NCI-H226 (cell line): ENCODE data around the gene KLF3.
"Not testable (repeated sequence)": the region's sequence is repeated elsewhere in the genome, so short reads cannot be mapped to it uniquely, and the experiment has no call there.

ENCODE experiments used
- DNase-seq: peaks from one replicate; pipeline ENCODE4 v3.0.0-alpha.2; 2015

Gene KLF3

GRCh38 chr4:38663801-38664705, at the start of gene KLF3:
TSS of gene KLF3 (plus strand) at chr4:38664199. CDS start at chr4:38680626, 16,427 bp downstream.
- DNase-seq, result peak; percentile 74

GRCh38 chr4:38614231-38614630, 49.8 kb upstream of the KLF3 start:
- DNase-seq, result no peak

GRCh38 chr4:38615847-38616246, 48.2 kb upstream of the KLF3 start:
- DNase-seq, result no peak

DNA sequence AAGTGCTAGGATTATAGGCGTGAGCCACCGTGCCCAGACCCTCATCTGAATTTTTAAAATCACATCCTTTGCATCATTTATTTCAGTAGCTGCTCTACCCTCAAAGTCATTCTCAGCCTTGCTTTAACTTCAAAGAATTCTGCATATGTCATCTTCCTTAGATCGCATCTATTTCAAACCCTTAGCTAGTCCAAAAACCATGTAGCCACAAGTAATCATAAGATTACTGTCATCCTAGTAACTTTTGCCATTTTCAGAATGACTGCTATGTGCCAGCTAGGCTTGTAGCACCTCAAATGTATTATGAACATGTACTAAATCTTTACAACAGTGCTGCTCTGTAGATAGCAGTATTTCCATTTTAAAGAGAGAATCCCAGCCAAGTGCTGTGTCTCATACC, 45.5 kb upstream of the KLF3 start:
- DNase-seq, result no peak

DNA sequence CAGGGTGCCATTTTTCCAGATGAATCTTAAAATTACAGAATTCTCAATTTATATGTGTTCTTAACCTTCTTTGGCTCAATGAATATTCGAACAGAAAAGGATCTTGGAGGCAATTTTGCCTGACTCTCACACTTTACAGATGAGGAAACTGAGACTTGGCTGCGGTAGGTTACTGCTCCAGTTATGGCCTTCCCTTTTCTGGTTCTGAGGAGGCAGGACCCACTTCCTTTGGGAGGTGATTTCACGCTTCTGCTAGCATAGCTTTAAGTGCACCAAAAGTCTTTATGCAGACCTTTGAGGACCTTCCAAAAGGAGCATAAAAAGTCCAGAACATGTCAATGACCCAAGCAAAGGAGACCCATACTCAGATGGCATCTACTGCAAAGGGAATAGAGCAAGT, 44.7 kb upstream of the KLF3 start:
- no peak for DNase-seq

- no peak for DNase-seq
These were observed 43.9 kb upstream of the KLF3 start for GRCh38 chr4:38620065-38620464.

GRCh38 chr4:38620527-38621027, 43.4 kb upstream of the KLF3 start:
- no peak for DNase-seq

GRCh38 chr4:38621028-38621684, 42.8 kb upstream of the KLF3 start:
- peak; percentile 88 for DNase-seq

DNA sequence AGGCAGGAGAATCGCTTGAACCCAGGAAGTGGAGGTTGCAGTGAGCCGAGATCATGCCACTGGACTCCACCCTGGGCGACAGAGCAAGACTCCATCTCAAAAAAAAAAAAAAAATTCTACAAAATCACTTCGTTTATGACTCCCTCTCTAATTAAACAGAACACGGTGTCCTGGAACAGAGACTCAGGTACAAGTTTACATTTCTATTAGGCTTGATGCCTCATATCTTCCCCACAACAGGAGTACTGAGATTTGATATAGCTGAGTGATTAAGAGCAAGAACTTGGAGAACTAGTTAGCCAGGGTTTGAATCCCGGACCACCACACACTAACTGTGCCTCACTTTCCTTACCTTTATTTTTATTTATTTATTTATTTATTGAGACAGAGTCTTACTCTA, 42.2 kb upstream of the KLF3 start:
- DNase-seq, result no peak

DNA sequence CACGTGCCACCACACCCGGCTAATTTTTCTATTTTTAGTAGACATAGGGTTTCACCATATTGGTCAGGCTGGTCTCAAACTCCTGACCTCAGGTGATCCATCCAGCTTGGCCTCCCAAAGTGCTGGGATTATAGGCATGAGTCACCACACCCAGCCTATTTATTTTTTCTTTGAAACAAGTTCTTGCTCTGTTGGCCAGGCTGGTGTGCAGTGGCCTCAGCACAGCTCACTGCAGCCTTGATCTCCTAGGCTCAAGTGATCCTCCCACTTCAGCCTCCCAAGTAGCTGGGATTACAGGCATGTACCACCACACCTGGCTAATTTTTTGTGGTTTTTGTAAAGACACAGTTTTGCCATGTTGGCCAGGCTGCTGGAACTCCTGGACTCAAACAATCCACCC, 41.7 kb upstream of the KLF3 start:
- not testable (repeated sequence) for DNase-seq

DNA sequence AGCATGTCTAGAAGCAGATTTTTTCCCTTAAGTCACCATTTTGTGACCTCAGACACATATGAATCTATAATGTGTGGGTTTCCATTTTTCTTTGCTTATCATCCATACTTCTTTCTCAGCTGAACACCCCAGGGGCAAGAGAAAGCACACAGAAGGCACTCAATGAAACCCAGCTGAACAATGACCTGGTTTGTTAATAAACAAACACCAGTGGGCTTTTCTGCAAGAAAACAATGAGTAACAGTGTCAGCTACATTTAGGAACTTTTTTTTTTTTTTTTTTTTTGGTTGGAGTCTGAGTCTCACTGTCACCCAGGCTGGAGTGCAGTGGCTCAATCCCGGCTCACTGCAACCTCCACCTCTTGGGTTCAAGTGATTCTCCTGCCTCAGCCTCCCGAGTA, 40.7 kb upstream of the KLF3 start:
- no peak for DNase-seq

- DNase-seq, result no peak
These were observed 39.7 kb upstream of the KLF3 start for GRCh38 chr4:38624311-38624710.

GRCh38 chr4:38625508-38625907, 38.5 kb upstream of the KLF3 start:
- no peak for DNase-seq

- not testable (repeated sequence) for DNase-seq
These were observed 37.0 kb upstream of the KLF3 start for GRCh38 chr4:38626901-38627444.

GRCh38 chr4:38630519-38630918, 33.5 kb upstream of the KLF3 start:
- DNase-seq, result no peak

DNA sequence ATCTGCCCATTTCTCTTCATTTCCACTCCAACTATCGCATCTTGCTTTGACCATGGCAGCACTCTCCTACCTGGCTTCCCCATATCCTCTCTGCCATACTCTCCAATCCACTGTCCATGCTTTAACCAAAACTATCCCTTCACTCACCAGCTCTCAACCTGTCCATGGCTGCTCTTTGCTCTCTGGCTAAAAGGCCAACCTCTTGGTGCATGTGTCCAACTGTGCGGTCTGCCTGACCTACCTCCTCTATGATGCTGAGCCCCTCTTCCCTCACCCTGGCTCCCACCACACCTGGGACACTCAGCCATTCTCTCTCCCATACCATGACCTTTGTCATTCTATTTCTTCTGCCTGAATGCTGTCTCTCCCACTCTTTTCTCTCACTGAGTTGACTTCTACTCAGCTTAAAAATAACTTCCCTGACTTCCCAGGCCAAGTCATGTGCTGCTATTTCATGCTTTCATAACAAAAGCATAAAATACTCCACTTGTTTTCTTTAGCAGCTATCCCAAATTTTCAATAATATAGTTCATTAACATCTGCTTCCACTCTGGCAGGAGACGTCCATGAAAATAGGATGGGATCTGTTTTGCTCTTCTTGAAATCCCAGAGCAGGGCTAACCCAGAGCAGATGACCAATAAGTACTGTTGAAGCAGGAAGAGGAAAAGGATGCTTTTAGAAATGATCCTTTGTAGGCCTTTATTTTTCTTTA, 29.8 kb upstream of the KLF3 start:
- DNase-seq, result no peak

DNA sequence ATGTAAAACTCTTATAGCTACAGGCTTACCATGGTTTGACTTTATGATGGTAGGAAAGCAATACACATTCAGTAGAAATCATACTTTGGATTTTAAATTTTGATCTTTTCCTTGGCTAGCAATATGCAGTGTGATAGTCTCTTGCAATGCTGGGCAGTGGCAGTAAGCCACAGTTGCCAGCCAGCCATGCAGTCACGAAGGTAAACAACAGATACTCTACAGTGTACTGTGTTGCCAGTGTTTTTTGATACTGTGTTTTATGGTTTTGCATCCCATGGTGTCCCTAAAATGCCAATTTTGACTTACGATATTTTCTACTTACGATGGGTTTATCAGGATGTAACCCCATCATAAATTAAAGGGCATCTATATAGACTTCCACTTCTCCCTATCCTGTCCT, 24.8 kb upstream of the KLF3 start:
- no peak for DNase-seq

GRCh38 chr4:38641811-38642210, 22.2 kb upstream of the KLF3 start:
- no peak for DNase-seq

GRCh38 chr4:38644201-38644600, 19.8 kb upstream of the KLF3 start:
- DNase-seq, result no peak

DNA sequence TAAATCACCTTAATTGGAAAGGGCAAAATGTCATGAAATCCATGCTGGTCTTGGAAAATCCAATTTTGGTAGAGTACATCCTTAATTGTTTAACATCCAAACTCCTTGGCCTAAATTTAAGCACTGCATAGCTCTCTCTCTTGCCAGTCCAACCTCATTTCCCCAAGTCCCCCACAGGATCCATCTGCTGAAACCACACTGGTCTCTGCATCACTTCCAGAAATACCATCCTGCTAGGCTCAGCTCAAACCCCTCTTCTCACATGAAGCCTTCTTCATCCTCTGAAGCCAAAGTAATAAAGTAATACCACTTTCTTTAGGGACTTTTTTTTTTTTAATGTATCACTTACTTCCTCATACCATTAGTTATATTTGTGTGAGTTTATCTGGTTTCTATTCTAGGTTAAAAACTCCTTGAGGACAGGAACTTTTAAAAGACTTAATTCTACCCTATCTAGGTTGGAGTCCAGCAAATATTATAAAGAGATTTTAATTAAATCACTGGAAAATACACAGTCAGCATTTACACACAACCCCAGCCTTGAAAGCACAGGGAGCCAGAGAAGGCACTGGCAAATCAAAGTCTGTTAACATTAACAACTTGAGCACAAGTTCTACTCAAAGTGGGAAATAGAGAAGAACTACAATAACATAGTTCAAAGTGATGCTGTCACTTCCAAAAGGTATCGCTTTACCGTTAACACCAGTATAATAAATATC, 16.7 kb upstream of the KLF3 start:
- no peak for DNase-seq

- no peak for DNase-seq
These were observed 13.9 kb upstream of the KLF3 start for GRCh38 chr4:38650133-38650532.

GRCh38 chr4:38654273-38654672, 9.7 kb upstream of the KLF3 start:
- DNase-seq, result no peak

DNA sequence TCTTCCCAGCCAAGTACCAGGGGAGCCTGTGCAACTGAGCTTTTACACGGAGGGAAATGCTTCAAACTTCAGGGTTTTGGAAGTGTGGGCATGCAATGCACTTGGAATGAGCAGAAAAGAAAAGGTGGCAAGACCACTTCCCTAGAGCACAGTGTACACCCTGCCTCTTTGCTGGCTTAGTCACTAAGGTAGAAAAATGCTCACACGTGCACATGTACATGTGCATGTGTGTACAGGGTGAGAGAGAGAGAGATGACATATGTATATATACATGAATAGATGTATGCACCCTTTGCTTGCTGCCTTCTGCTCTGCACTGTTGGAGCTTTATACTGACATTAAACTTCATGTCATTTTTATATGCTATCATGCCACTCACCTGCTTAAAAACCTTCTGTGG, 7.9 kb upstream of the KLF3 start:
- DNase-seq, result no peak
